Smooth muscle cell (in vitro differentiated cells): ENCODE results near the gene NFASC. TPM values are rescaled to one million over a fixed set of nuclear protein-coding genes. Genes with fewer than 3 reads are reported as not detected.

Experiments
- DNase-seq: peaks from one replicate; lab custom pipeline; 2025; ENCODE audit not compliant: unreplicated experiment; lab: John Stamatoyannopoulos, UW
- H2AFZ ChIP-seq: fragments of 200-600 bp; sonication (generic); 2 replicates; pipeline ENCODE4 v1.6.0; 2016; ENCODE audit warnings: antibody characterized with exemption, low read depth, mild to moderate bottlenecking
- H3F3A ChIP-seq: fragments of 200-600 bp; sonication (generic); 2 replicates; pipeline ENCODE4 v1.6.0; 2017; ENCODE audit warnings: antibody characterized with exemption, low read depth
- H3K27ac ChIP-seq: fragments of 200-600 bp; sonication (generic); 2 replicates; pipeline ENCODE4 v1.5.1; 2016; ENCODE audit warnings: low read depth, mild to moderate bottlenecking
- H3K27me3 ChIP-seq: fragments of 200-600 bp; sonication (generic); 2 replicates; pipeline ENCODE4 v1.6.1; 2016; ENCODE audit warnings: low read depth, mild to moderate bottlenecking
- H3K36me3 ChIP-seq: fragments of 200-600 bp; sonication (generic); 2 replicates; pipeline ENCODE4 v1.5.1; 2016; ENCODE audit warnings: low read depth
- H3K4me1 ChIP-seq: fragments of 200-600 bp; sonication (generic); 2 replicates; pipeline ENCODE4 v1.5.1; 2016; ENCODE audit warnings: low read depth
- H3K4me2 ChIP-seq: fragments of 200-600 bp; sonication (generic); 2 replicates; pipeline ENCODE4 v1.6.0; 2016; ENCODE audit warnings: mild to moderate bottlenecking
- H3K4me3 ChIP-seq: fragments of 200-600 bp; sonication (generic); 2 replicates; pipeline ENCODE4 v1.5.1; 2016; ENCODE audit warnings: mild to moderate bottlenecking
- H3K79me2 ChIP-seq: fragments of 200-600 bp; sonication (generic); 2 replicates; pipeline ENCODE4 v1.6.0; 2016; ENCODE audit warnings: low read depth, mild to moderate bottlenecking
- H3K9ac ChIP-seq: fragments of 200-600 bp; sonication (generic); 2 replicates; pipeline ENCODE4 v1.6.0; 2016; ENCODE audit warnings: low read depth
- H3K9me3 ChIP-seq: fragments of 200-600 bp; sonication (generic); replicated peaks from 2 replicates; pipeline ENCODE4 v1.5.1; 2016; ENCODE audit warnings: low read depth
- H4K20me1 ChIP-seq: fragments of 200-600 bp; sonication (generic); 2 replicates; pipeline ENCODE4 v1.6.0; 2016; ENCODE audit warnings: low read depth
- WGBS: methylation state at CpG from one replicate; pipeline ENCODE4 v1.1.7; 2016; ENCODE audit warnings: low lambda C conversion rate; 5-methylcytosine and 5-hydroxymethylcytosine counted together
- polyA plus RNA-seq: library from polyadenylated mRNA; unstranded; fragments of >200 nt; fragmentation: Nextera tagmentation; extraction: Ambion mirVana; gene quantifications from 2 replicates; pipeline ENCODE4 v1.2.1, GENCODE V29; 2016
- total RNA-seq: library from RNA; depleted of rRNA; stranded (reverse); fragments of >200 nt; gene quantifications from 2 replicates; pipeline ENCODE4 v1.2.3, GENCODE V29; 2014
- TF ChIP-seq, protein P1 (sequence below): fragments of 200-600 bp; sonication (generic); IDR thresholded peaks from 2 replicates; pipeline ENCODE4 v1.5.1; 2017; ENCODE audit warnings: borderline replicate concordance, mild to moderate bottlenecking, antibody characterized with exemption; ENCODE audit not compliant: insufficient read depth, poor library complexity, severe bottlenecking

The NFASC gene
- total and polyA plus RNA-seq, 2 experiments from 2014 or later = 0.09 to 0.63 TPM

- no peaks in the 10 kb centered on the region for H3K79me2 ChIP-seq
- no peaks in the 10 kb centered on the region for H3K36me3 ChIP-seq
- TF ChIP-seq, protein P1, sequence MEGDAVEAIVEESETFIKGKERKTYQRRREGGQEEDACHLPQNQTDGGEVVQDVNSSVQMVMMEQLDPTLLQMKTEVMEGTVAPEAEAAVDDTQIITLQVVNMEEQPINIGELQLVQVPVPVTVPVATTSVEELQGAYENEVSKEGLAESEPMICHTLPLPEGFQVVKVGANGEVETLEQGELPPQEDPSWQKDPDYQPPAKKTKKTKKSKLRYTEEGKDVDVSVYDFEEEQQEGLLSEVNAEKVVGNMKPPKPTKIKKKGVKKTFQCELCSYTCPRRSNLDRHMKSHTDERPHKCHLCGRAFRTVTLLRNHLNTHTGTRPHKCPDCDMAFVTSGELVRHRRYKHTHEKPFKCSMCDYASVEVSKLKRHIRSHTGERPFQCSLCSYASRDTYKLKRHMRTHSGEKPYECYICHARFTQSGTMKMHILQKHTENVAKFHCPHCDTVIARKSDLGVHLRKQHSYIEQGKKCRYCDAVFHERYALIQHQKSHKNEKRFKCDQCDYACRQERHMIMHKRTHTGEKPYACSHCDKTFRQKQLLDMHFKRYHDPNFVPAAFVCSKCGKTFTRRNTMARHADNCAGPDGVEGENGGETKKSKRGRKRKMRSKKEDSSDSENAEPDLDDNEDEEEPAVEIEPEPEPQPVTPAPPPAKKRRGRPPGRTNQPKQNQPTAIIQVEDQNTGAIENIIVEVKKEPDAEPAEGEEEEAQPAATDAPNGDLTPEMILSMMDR = no peak
- 54% methylated on average over 3 of the region's 3 CpGs for WGBS
- no peaks in the 10 kb centered on the region for H3F3A ChIP-seq
- H3K4me2 ChIP-seq = peak overlapping the region; percentile 41
- no peaks in the 10 kb centered on the region for H3K9me3 ChIP-seq
- H4K20me1 ChIP-seq = no peaks in the 10 kb centered on the region
- no peaks in the 10 kb centered on the region for H3K27me3 ChIP-seq
- peaks cover 7% of the 10 kb centered on the region for H3K4me1 ChIP-seq
- no peak overlapping the region for H3K9ac ChIP-seq
- H3K27ac ChIP-seq = peak overlapping the region; percentile 66
- H2AFZ ChIP-seq = no peak overlapping the region
- H3K4me3 ChIP-seq = no peak overlapping the region
- no peak for DNase-seq
Measured at GRCh38 chr1:204980840-204981405, 110.3 kb downstream of the NFASC start.

GRCh38 chr1:204983136-204983535, 112.5 kb downstream of the NFASC start:
- Histone ChIP-seq H3K9ac (no peak overlapping the region), H3K79me2 (no peaks in the 10 kb centered on the region), H4K20me1 (no peaks in the 10 kb centered on the region), H2AFZ (no peak overlapping the region), H3F3A (no peaks in the 10 kb centered on the region), H3K36me3 (no peaks in the 10 kb centered on the region), H3K4me1 (peaks cover 12% of the 10 kb centered on the region), H3K4me3 (no peak overlapping the region), H3K9me3 (no peaks in the 10 kb centered on the region), H3K27ac (no peak overlapping the region), H3K4me2 (no peak overlapping the region), H3K27me3 (no peaks in the 10 kb centered on the region)
- no peak for DNase-seq
- TF ChIP-seq, protein P1 = no peak
- 93% methylated on average over 11 of the region's 11 CpGs for WGBS

GRCh38 chr1:204983881-204984280, 113.2 kb downstream of the NFASC start:
- DNase-seq = no peak
- no peak overlapping the region for H3K4me3 ChIP-seq
- H3K27me3 ChIP-seq = no peaks in the 10 kb centered on the region
- no peak overlapping the region for H3K27ac ChIP-seq
- no peak overlapping the region for H3K9ac ChIP-seq
- no peak overlapping the region for H3K4me2 ChIP-seq
- H3F3A ChIP-seq = no peaks in the 10 kb centered on the region
- WGBS = 93% methylated on average over 10 of the region's 10 CpGs
- TF ChIP-seq, protein P1 = no peak
- H2AFZ ChIP-seq = no peak overlapping the region
- H3K79me2 ChIP-seq = no peaks in the 10 kb centered on the region
- no peaks in the 10 kb centered on the region for H3K9me3 ChIP-seq
- peaks cover 20% of the 10 kb centered on the region for H3K4me1 ChIP-seq
- H3K36me3 ChIP-seq = no peaks in the 10 kb centered on the region
- H4K20me1 ChIP-seq = no peaks in the 10 kb centered on the region

GRCh38 chr1:204984499-204984898, 113.8 kb downstream of the NFASC start:
- no peak overlapping the region for H3K4me2 ChIP-seq
- WGBS = 82% methylated on average over 8 of the region's 8 CpGs
- no peak overlapping the region for H2AFZ ChIP-seq
- peaks cover 22% of the 10 kb centered on the region for H3K4me1 ChIP-seq
- H3K79me2 ChIP-seq = no peaks in the 10 kb centered on the region
- no peak overlapping the region for H3K4me3 ChIP-seq
- no peak overlapping the region for H3K27ac ChIP-seq
- H3K9me3 ChIP-seq = no peaks in the 10 kb centered on the region
- no peaks in the 10 kb centered on the region for H3F3A ChIP-seq
- TF ChIP-seq, protein P1 = no peak
- H3K36me3 ChIP-seq = no peaks in the 10 kb centered on the region
- no peak overlapping the region for H3K9ac ChIP-seq
- no peak for DNase-seq
- H3K27me3 ChIP-seq = no peaks in the 10 kb centered on the region
- no peaks in the 10 kb centered on the region for H4K20me1 ChIP-seq
